HCT116 (cell line): ENCODE measurements around the gene RAD54L2. TPM values are rescaled to one million over a fixed set of nuclear protein-coding genes. Genes with fewer than 3 reads are reported as not detected.
A peak's percentile ranks its signal among the peaks of the same experiment; 100 is the strongest.

ENCODE experiments used
- ATAC-seq: fragments of 200-7000 bp; cut with Tn5 transposase; 2 replicates; pipeline ENCODE4 v1.9.1; 2020; ENCODE audit warnings: mild to moderate bottlenecking, moderate library complexity
- BruUV-seq: library from RNA; stranded (reverse); fragments of 400-500 nt; replicated peaks from 2 replicates; lab custom pipeline; 2021; lab: Mats Ljungman, UMichigan
- CTCF ChIA-PET: fragments of 300-600 bp; sonication (Branson Sonifier 250); formaldehyde crosslinking; loops from one replicate; lab custom pipeline; 2021; ENCODE audit warnings: antibody characterized with exemption; lab: Charles Lee
- POLR2A ChIA-PET: fragments of 300-600, 350-600 bp; sonication (Branson Sonifier 250); formaldehyde crosslinking; loops from one replicate; lab custom pipeline; 2021; ENCODE audit warnings: antibody characterized with exemption; lab: Charles Lee
- RAD21 ChIA-PET, 2 experiments: fragments of 300-600 bp; sonication (Branson Sonifier 250); formaldehyde crosslinking; loops; one replicate each; lab custom pipeline; 2023; ENCODE audit warnings: low total read pairs in 2 of 2; ENCODE audit not compliant: uncharacterized antibody in 2 of 2, unreplicated experiment in 2 of 2, low non-redundant PET in 1 of 2; lab: Charles Lee
- DNase-seq: peaks from one replicate; pipeline ENCODE4 v3.0.0-alpha.2; 2010; ENCODE audit warnings: low read depth, low spot score
- H2AFZ ChIP-seq: fragments of 200-600 bp; shearing (Covaris generic), sonication (generic); 2 replicates; pipeline ENCODE4 v1.6.1; 2017; ENCODE audit warnings: low read depth, mixed run types, mixed read lengths, antibody characterized with exemption, low read length; ENCODE audit not compliant: poor library complexity, severe bottlenecking
- H3K27ac ChIP-seq: 2 replicates; pipeline ENCODE4 v1.5.1; 2012; ENCODE audit warnings: low read depth, low read length
- H3K27me3 ChIP-seq: fragments of 200-600 bp; sonication (generic); 2 replicates; pipeline ENCODE4 v1.6.1; 2016; ENCODE audit warnings: mixed run types, low read length, mixed read lengths; ENCODE audit not compliant: insufficient read depth
- H3K36me3 ChIP-seq, 2 experiments: fragments of 200-500 bp in 1 of 2; fragments of 200-600 bp in 1 of 2; sonication (Bioruptor generic) in 1 of 2; sonication (generic) in 1 of 2; 2 replicates each; pipeline versions ENCODE4 v1.5.1 to v1.6.1; 2014 to 2016; ENCODE audit warnings: low read length in 2 of 2, inconsistent platforms in 1 of 2, mixed read lengths in 1 of 2, mixed run types in 1 of 2; ENCODE audit not compliant: insufficient read depth in 2 of 2, control insufficient read depth in 1 of 2
- H3K4me1 ChIP-seq, 2 experiments: fragments of 200-600 bp in 1 of 2; sonication (generic) in 1 of 2; 2 replicates each; pipeline versions ENCODE4 v1.5.1 to v1.6.1; 2012 to 2017; ENCODE audit warnings: low read length in 2 of 2, inconsistent platforms in 1 of 2, mild to moderate bottlenecking in 1 of 2, mixed read lengths in 1 of 2, mixed run types in 1 of 2, moderate library complexity in 1 of 2; ENCODE audit not compliant: insufficient read depth in 2 of 2, control insufficient read depth in 1 of 2
- H3K4me2 ChIP-seq: fragments of 200-600 bp; sonication (generic); 2 replicates; pipeline ENCODE4 v1.6.1; 2017; ENCODE audit warnings: mixed run types, low read length, mixed read lengths
- H3K4me3 ChIP-seq, 2 experiments: fragments of 200-600 bp in 1 of 2; sonication (generic) in 1 of 2; replicated peaks in 1 of 2; 2 replicates each; pipeline ENCODE4 v1.5.1; 2011 to 2016; ENCODE audit warnings: low read length in 2 of 2, control low read depth in 1 of 2, low read depth in 1 of 2, mild to moderate bottlenecking in 1 of 2, mixed read lengths in 1 of 2, mixed run types in 1 of 2
- H3K79me2 ChIP-seq: fragments of 200-600 bp; sonication (generic); 2 replicates; pipeline ENCODE4 v1.6.1; 2017; ENCODE audit warnings: mild to moderate bottlenecking, mixed run types, low read length, moderate library complexity, mixed read lengths; ENCODE audit not compliant: insufficient read depth
- H3K9ac ChIP-seq: fragments of 200-600 bp; sonication (generic); 2 replicates; pipeline ENCODE4 v1.6.1; 2016; ENCODE audit warnings: low read length, mixed read lengths
- H3K9me2 ChIP-seq: fragments of 200-600 bp; sonication (generic), shearing (Covaris generic); 2 replicates; pipeline ENCODE4 v1.6.1; 2017; ENCODE audit warnings: mixed run types, mild to moderate bottlenecking, moderate library complexity; ENCODE audit not compliant: insufficient read depth
- H3K9me3 ChIP-seq, 2 experiments: fragments of 200-500 bp in 1 of 2; fragments of 200-600 bp in 1 of 2; sonication (Bioruptor generic) in 1 of 2; sonication (generic) in 1 of 2; 2 replicates each; pipeline ENCODE4 v1.6.1; 2014 to 2017; ENCODE audit warnings: low read length in 2 of 2, mixed read lengths in 2 of 2, inconsistent platforms in 1 of 2, low read depth in 1 of 2, mild to moderate bottlenecking in 1 of 2, mixed run types in 1 of 2, moderate library complexity in 1 of 2; ENCODE audit not compliant: control insufficient read depth in 1 of 2, insufficient read depth in 1 of 2
- H4K20me1 ChIP-seq: fragments of 200-600 bp; sonication (generic), shearing (Covaris generic); 2 replicates; pipeline ENCODE4 v1.6.1; 2017; ENCODE audit warnings: mixed run types, mild to moderate bottlenecking, moderate library complexity; ENCODE audit not compliant: insufficient read depth
- ATF3 ChIP-seq: IDR thresholded peaks from 2 replicates; pipeline ENCODE4 v1.6.1; 2012
- CBX3 ChIP-seq: IDR thresholded peaks from 2 replicates; pipeline ENCODE4 v1.6.1; 2012; ENCODE audit warnings: low read depth
- CEBPB ChIP-seq: IDR thresholded peaks from 2 replicates; pipeline ENCODE4 v1.6.1; 2012; ENCODE audit warnings: low read depth
- CTCF ChIP-seq, 3 experiments: fragments of 200-600 bp in 1 of 3; sonication (generic) in 1 of 3; IDR thresholded peaks in 2 of 3; conservative IDR thresholded peaks in 1 of 3; 2 replicates each; pipeline ENCODE4 v1.5.1; 2012 to 2017; ENCODE audit warnings: low read depth in 2 of 3, low read length in 2 of 3, antibody characterized with exemption in 1 of 3, borderline replicate concordance in 1 of 3, control low read depth in 1 of 3, mild to moderate bottlenecking in 1 of 3, mixed read lengths in 1 of 3, mixed run types in 1 of 3, moderate library complexity in 1 of 3; ENCODE audit not compliant: insufficient read depth in 1 of 3
- EGR1 ChIP-seq: IDR thresholded peaks from 2 replicates; pipeline ENCODE4 v1.6.1; 2012; ENCODE audit warnings: low read depth
- ELF1 ChIP-seq: IDR thresholded peaks from 2 replicates; pipeline ENCODE4 v1.6.1; 2012; ENCODE audit warnings: low read depth, borderline replicate concordance
- EZH2 ChIP-seq: fragments of 200-600 bp; sonication (generic); IDR thresholded peaks from 2 replicates; pipeline ENCODE4 v1.6.1; 2017; ENCODE audit warnings: antibody characterized with exemption, mixed run types
- EZH2phosphoT487 ChIP-seq: fragments of 200-600 bp; IDR thresholded peaks from 2 replicates; pipeline ENCODE4 v1.6.1; 2018; ENCODE audit warnings: antibody characterized with exemption, borderline replicate concordance
- FOSL1 ChIP-seq: IDR thresholded peaks from 2 replicates; pipeline ENCODE4 v1.6.1; 2012; ENCODE audit warnings: low read depth
- JUND ChIP-seq: IDR thresholded peaks from 2 replicates; pipeline ENCODE4 v1.6.1; 2012
- MAX ChIP-seq: IDR thresholded peaks from 2 replicates; pipeline ENCODE4 v1.6.1; 2012
- POLR2A ChIP-seq: IDR thresholded peaks from 2 replicates; pipeline ENCODE4 v1.7.0; 2011; ENCODE audit warnings: borderline replicate concordance; ENCODE audit not compliant: insufficient read depth, insufficient read length; ENCODE audit errors: extremely low read depth
- POLR2AphosphoS5 ChIP-seq: IDR thresholded peaks from 2 replicates; pipeline ENCODE4 v1.6.1; 2011; ENCODE audit warnings: mild to moderate bottlenecking, low read depth, low read length, moderate library complexity
- RAD21 ChIP-seq: IDR thresholded peaks from 2 replicates; pipeline ENCODE4 v1.6.1; 2012; ENCODE audit warnings: low read depth, mild to moderate bottlenecking
- SIN3A ChIP-seq: IDR thresholded peaks from 2 replicates; pipeline ENCODE4 v1.6.1; 2012; ENCODE audit warnings: low read depth
- SP1 ChIP-seq: IDR thresholded peaks from 2 replicates; pipeline ENCODE4 v1.6.1; 2012; ENCODE audit warnings: low read depth
- SRF ChIP-seq: IDR thresholded peaks from 2 replicates; pipeline ENCODE4 v1.6.1; 2012; ENCODE audit warnings: low read depth
- ZBTB33 ChIP-seq: IDR thresholded peaks from 2 replicates; pipeline ENCODE4 v1.6.1; 2011; ENCODE audit warnings: mild to moderate bottlenecking, low read length, moderate library complexity; ENCODE audit not compliant: insufficient replicate concordance; ENCODE audit errors: extremely low read depth
- ZFX ChIP-seq: fragments of 450-650 bp; IDR thresholded peaks from 2 replicates; pipeline ENCODE4 v1.6.1; 2017
- ZNF274 ChIP-seq: fragments of 200-500 bp; sonication (Bioruptor generic); IDR thresholded peaks from 2 replicates; pipeline ENCODE4 v1.6.1; 2014; ENCODE audit warnings: mild to moderate bottlenecking, low read depth, low read length, inconsistent platforms
- intact Hi-C: fragments of 100-400 bp; cut with micrococcal nuclease; formaldehyde crosslinking; loops from 2 replicates; pipeline ENCODE4 v1.10.0; 2022
- total RNA-seq: library from RNA; stranded (reverse); gene quantifications from one replicate; pipeline ENCODE4 v1.2.1, GENCODE V29; 2021; ENCODE audit not compliant: unreplicated experiment

RAD54L2 gene
- total RNA-seq, 1 experiment from 2014 or later = 20.2 TPM

GRCh38 chr3:51498876-51499738 is 39.4 kb upstream of the RAD54L2 start:
- Histone ChIP-seq H3K9me2 (no peaks in the 10 kb centered on the region), H2AFZ (no peak overlapping the region), H3K4me2 (peak overlapping the region; percentile 76), H3K36me3 (peaks cover 3 to 6% of the 10 kb centered on the region in 2 experiments; a peak in 2 of 4 replicates), H3K4me1 (peaks cover 10 to 17% of the 10 kb centered on the region in 2 experiments; a peak in 3 of 4 replicates), H4K20me1 (no peaks in the 10 kb centered on the region), H3K9ac (peak overlapping the region; percentile 89), H3K27me3 (no peaks in the 10 kb centered on the region), H3K27ac (peak overlapping the region; percentile 89), H3K79me2 (peaks cover 52% of the 10 kb centered on the region), H3K4me3 (peak overlapping the region; percentile 62 to 72), H3K9me3 (no peaks in the 10 kb centered on the region)
- intact Hi-C loops = loop anchor here (5.0 kb wide), 1 partner anchor 882 kb away; the partner anchor contains the start of gene MAPKAPK3
- ATAC-seq = peak; percentile 81
- BruUV-seq = no TSS peak
- DNase-seq = peak; percentile 84
- ChIA-PET POLR2A (interaction anchor here (0.6 to 2.0 kb wide), 13 partner anchors 10 to 183 kb away, joined by 3 to 12 read pairs (median 4); partner anchors contain the start of gene MANF), CTCF (interaction anchor here (0.5 to 4.9 kb wide), 18 partner anchors 10 to 887 kb away, joined by 3 to 98 read pairs (median 4); partner anchors contain the start of genes ABHD14B, CISH and MAPKAPK3), RAD21 (interaction anchor here (0.9 to 2.0 kb wide), 5 partner anchors 170 to 883 kb away, joined by 3 to 7 read pairs (median 4); no protein-coding TSS in a partner anchor)
- TF ChIP-seq ZBTB33 (no peak), ELF1 (peak; percentile 7; the same call in 1 of the 2 replicates), ZFX (no peak), CTCF (IDR thresholded peaks at IDR 0.05 in 2 of 3, conservative IDR thresholded peaks at IDR 0.05 in 1 of 3; ENCODE audit: borderline replicate concordance in 1 of 3, insufficient read depth in 1 of 3, low read depth in 2 of 3, low read length in 2 of 3) (no peak), MAX (peak; percentile 84), JUND (no peak), SP1 (peak; percentile 54), SRF (0 out of 2 replicates have a peak, but pooled peaks have one; percentile 23), ATF3 (no peak), RAD21 (no peak), SIN3A (peak; percentile 11; the same call in 1 of the 2 replicates), POLR2A (peak; percentile 9), CBX3 (no peak), FOSL1 (no peak), ZNF274 (no peak), EGR1 (peak; percentile 77), POLR2AphosphoS5 (peak; percentile 58), CEBPB (no peak), EZH2phosphoT487 (no peak), EZH2 (no peak)
